ENCODE data around the gene SEC14L3.

Gene SEC14L3

DNA sequence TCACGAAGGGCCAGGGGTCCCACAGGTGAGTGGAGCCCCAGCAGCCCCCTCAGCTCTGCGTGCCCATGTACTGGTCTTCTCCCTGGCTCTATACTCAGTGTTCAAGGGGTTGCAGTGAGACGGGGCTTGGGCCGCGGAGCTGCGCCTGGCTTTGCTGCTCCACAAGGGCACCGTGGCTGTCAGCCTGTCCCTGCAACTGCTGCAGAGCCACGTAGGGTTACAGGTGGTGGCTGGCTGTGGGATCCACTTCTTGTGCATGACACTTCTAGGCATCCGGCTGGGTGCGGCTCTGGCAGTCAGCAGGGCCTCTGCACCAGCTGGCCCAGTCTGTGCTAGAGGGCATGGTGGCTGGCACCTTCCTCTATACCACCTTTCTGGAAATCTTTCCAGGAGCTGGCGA lies 32.0 kb downstream of the SEC14L3 start:
- H3K27me3 ChIP-seq (ENCODE audit: low read length), result no peaks in the 10 kb centered on the region
- no peak overlapping the region for H3K4me3 ChIP-seq (ENCODE audit: insufficient read depth, low read length, poor library complexity, severe bottlenecking)
- peaks cover 11% of the 10 kb centered on the region for H3F3A ChIP-seq (ENCODE audit: insufficient read depth)
- H3K9me2 ChIP-seq (replicated peaks; ENCODE audit: insufficient read depth, low read length), result no peaks in the 10 kb centered on the region
- no peak overlapping the region for H3K9ac ChIP-seq (ENCODE audit: low read length)
- TF ChIP-seq, protein P1, sequence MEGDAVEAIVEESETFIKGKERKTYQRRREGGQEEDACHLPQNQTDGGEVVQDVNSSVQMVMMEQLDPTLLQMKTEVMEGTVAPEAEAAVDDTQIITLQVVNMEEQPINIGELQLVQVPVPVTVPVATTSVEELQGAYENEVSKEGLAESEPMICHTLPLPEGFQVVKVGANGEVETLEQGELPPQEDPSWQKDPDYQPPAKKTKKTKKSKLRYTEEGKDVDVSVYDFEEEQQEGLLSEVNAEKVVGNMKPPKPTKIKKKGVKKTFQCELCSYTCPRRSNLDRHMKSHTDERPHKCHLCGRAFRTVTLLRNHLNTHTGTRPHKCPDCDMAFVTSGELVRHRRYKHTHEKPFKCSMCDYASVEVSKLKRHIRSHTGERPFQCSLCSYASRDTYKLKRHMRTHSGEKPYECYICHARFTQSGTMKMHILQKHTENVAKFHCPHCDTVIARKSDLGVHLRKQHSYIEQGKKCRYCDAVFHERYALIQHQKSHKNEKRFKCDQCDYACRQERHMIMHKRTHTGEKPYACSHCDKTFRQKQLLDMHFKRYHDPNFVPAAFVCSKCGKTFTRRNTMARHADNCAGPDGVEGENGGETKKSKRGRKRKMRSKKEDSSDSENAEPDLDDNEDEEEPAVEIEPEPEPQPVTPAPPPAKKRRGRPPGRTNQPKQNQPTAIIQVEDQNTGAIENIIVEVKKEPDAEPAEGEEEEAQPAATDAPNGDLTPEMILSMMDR (IDR thresholded peaks at IDR 0.05; ENCODE audit: insufficient read depth, low read length, poor library complexity, severe bottlenecking), result no peak
- TF ChIP-seq EZH2phosphoT487 (conservative IDR thresholded peaks at IDR 0.05; ENCODE audit: low read length), result no peak
- no peak overlapping the region for H2AFZ ChIP-seq (ENCODE audit: low read depth, low read length, severe bottlenecking)
- no peak overlapping the region for H3K27ac ChIP-seq (ENCODE audit: low read depth, low read length)
- H3K4me2 ChIP-seq (ENCODE audit: low read depth, low read length, poor library complexity, severe bottlenecking), result no peak overlapping the region
- H3K36me3 ChIP-seq (ENCODE audit: low read length), result no peaks in the 10 kb centered on the region
- H4K20me1 ChIP-seq (ENCODE audit: low read depth, low read length), result no peaks in the 10 kb centered on the region
- no peaks in the 10 kb centered on the region for H3K9me3 ChIP-seq (ENCODE audit: insufficient read depth, low read length)
- no peaks in the 10 kb centered on the region for H3K79me2 ChIP-seq (ENCODE audit: insufficient read depth, low read length)

- no peaks in the 10 kb centered on the region for H3K36me3 ChIP-seq (ENCODE audit: low read length)
- no peaks in the 10 kb centered on the region for H4K20me1 ChIP-seq (ENCODE audit: low read depth, low read length)
- H3K27ac ChIP-seq (ENCODE audit: low read depth, low read length), result no peak overlapping the region
- H3K9me2 ChIP-seq (replicated peaks; ENCODE audit: insufficient read depth, low read length), result no peaks in the 10 kb centered on the region
- H3K9ac ChIP-seq (ENCODE audit: low read length), result no peak overlapping the region
- no peaks in the 10 kb centered on the region for H3K79me2 ChIP-seq (ENCODE audit: insufficient read depth, low read length)
- H3F3A ChIP-seq (ENCODE audit: insufficient read depth), result peaks cover 11% of the 10 kb centered on the region
- no peaks in the 10 kb centered on the region for H3K9me3 ChIP-seq (ENCODE audit: insufficient read depth, low read length)
- TF ChIP-seq, protein P1 (IDR thresholded peaks at IDR 0.05; ENCODE audit: insufficient read depth, low read length, poor library complexity, severe bottlenecking), result no peak
- no peak for TF ChIP-seq EZH2phosphoT487 (conservative IDR thresholded peaks at IDR 0.05; ENCODE audit: low read length)
- no peak overlapping the region for H2AFZ ChIP-seq (ENCODE audit: low read depth, low read length, severe bottlenecking)
- no peak overlapping the region for H3K4me3 ChIP-seq (ENCODE audit: insufficient read depth, low read length, poor library complexity, severe bottlenecking)
- no peak overlapping the region for H3K4me2 ChIP-seq (ENCODE audit: low read depth, low read length, poor library complexity, severe bottlenecking)
- H3K27me3 ChIP-seq (ENCODE audit: low read length), result no peaks in the 10 kb centered on the region
Measured at GRCh38 chr22:30439226-30439625, 32.6 kb downstream of the SEC14L3 start.

GRCh38 chr22:30438559-30438958 lies 33.3 kb downstream of the SEC14L3 start:
- no peaks in the 10 kb centered on the region for H3K27me3 ChIP-seq (ENCODE audit: low read length)
- no peaks in the 10 kb centered on the region for H4K20me1 ChIP-seq (ENCODE audit: low read depth, low read length)
- TF ChIP-seq EZH2phosphoT487 (conservative IDR thresholded peaks at IDR 0.05; ENCODE audit: low read length), result no peak
- TF ChIP-seq, protein P1 (IDR thresholded peaks at IDR 0.05; ENCODE audit: insufficient read depth, low read length, poor library complexity, severe bottlenecking), result no peak
- no peak overlapping the region for H3K9ac ChIP-seq (ENCODE audit: low read length)
- H3K79me2 ChIP-seq (ENCODE audit: insufficient read depth, low read length), result no peaks in the 10 kb centered on the region
- H3K36me3 ChIP-seq (ENCODE audit: low read length), result no peaks in the 10 kb centered on the region
- no peaks in the 10 kb centered on the region for H3K9me2 ChIP-seq (replicated peaks; ENCODE audit: insufficient read depth, low read length)
- H2AFZ ChIP-seq (ENCODE audit: low read depth, low read length, severe bottlenecking), result no peak overlapping the region
- H3K4me3 ChIP-seq (ENCODE audit: insufficient read depth, low read length, poor library complexity, severe bottlenecking), result no peak overlapping the region
- H3K27ac ChIP-seq (ENCODE audit: low read depth, low read length), result no peak overlapping the region
- H3F3A ChIP-seq (ENCODE audit: insufficient read depth), result peaks cover 11% of the 10 kb centered on the region
- H3K9me3 ChIP-seq (ENCODE audit: insufficient read depth, low read length), result no peaks in the 10 kb centered on the region
- no peak overlapping the region for H3K4me2 ChIP-seq (ENCODE audit: low read depth, low read length, poor library complexity, severe bottlenecking)

Measured in SU-DHL-6 (cell line).